Mesendoderm (in vitro differentiated cells): ENCODE results near the gene RMRP.

Experiments used
- DNase-seq: peaks from one replicate; pipeline ENCODE4 v3.0.0; 2013
- H2AK5ac ChIP-seq: 2 replicates; pipeline ENCODE4 v1.6.1; 2013; ENCODE audit warnings: low read length, inconsistent platforms
- H2BK120ac ChIP-seq: 2 replicates; pipeline ENCODE4 v1.6.1; 2013; ENCODE audit warnings: low read depth, mild to moderate bottlenecking, low read length, moderate library complexity, mixed read lengths
- H2BK15ac ChIP-seq: replicated peaks from 2 replicates; pipeline ENCODE4 v1.6.1; 2013; ENCODE audit warnings: low read depth, mild to moderate bottlenecking, moderate library complexity
- H2BK5ac ChIP-seq: 2 replicates; pipeline ENCODE4 v1.6.1; 2013; ENCODE audit warnings: low read length, inconsistent platforms
- H3K18ac ChIP-seq: 2 replicates; pipeline ENCODE4 v1.6.1; 2013; ENCODE audit warnings: mild to moderate bottlenecking, low read length, mixed read lengths
- H3K23ac ChIP-seq: one replicate; pipeline ENCODE4 v1.6.1; 2013; ENCODE audit warnings: low read length
- H3K27ac ChIP-seq: 2 replicates; pipeline ENCODE4 v1.5.1; 2013; ENCODE audit warnings: low read depth, mild to moderate bottlenecking, inconsistent platforms, low read length, moderate library complexity
- H3K27me3 ChIP-seq: 2 replicates; pipeline ENCODE4 v1.6.1; 2013; ENCODE audit warnings: low read length, control low read depth, mild to moderate bottlenecking, inconsistent platforms; ENCODE audit not compliant: insufficient read depth, poor library complexity
- H3K36me3 ChIP-seq: 2 replicates; pipeline ENCODE4 v1.6.1; 2013; ENCODE audit warnings: low read length, inconsistent platforms; ENCODE audit not compliant: control insufficient read depth, insufficient read depth
- H3K4ac ChIP-seq: one replicate; pipeline ENCODE4 v1.6.1; 2013; ENCODE audit warnings: low read depth, mild to moderate bottlenecking, low read length, moderate library complexity
- H3K4me1 ChIP-seq: 2 replicates; pipeline ENCODE4 v1.6.1; 2013; ENCODE audit warnings: low read depth, low read length, inconsistent platforms; ENCODE audit not compliant: control insufficient read depth
- H3K4me2 ChIP-seq: 2 replicates; pipeline ENCODE4 v1.6.1; 2013; ENCODE audit warnings: low read length
- H3K4me3 ChIP-seq: 2 replicates; pipeline ENCODE4 v1.5.1; 2013; ENCODE audit warnings: mild to moderate bottlenecking, low read length
- H3K56ac ChIP-seq: one replicate; pipeline ENCODE4 v1.6.1; 2013; ENCODE audit warnings: low read length
- H3K79me1 ChIP-seq: 2 replicates; pipeline ENCODE4 v1.6.1; 2013; ENCODE audit warnings: low read length, inconsistent platforms
- H3K79me2 ChIP-seq: 2 replicates; pipeline ENCODE4 v1.6.1; 2013; ENCODE audit warnings: mild to moderate bottlenecking, low read length; ENCODE audit not compliant: control insufficient read depth, insufficient read depth
- H3K9ac ChIP-seq: 2 replicates; pipeline ENCODE4 v1.6.1; 2013; ENCODE audit warnings: low read length, inconsistent platforms
- H4K5ac ChIP-seq: one replicate; pipeline ENCODE4 v1.6.1; 2013; ENCODE audit warnings: low read length
- H4K8ac ChIP-seq: one replicate; pipeline ENCODE4 v1.6.1; 2013; ENCODE audit warnings: low read depth, mild to moderate bottlenecking, control low read depth, low read length, moderate library complexity
- WGBS: extraction: QIAGEN DNeasy Blood & Tissue Kit; methylation state at CpG from one replicate; pipeline ENCODE4 v1.1.7; 2013; ENCODE audit warnings: low lambda C conversion rate, missing lambda C conversion rate; ENCODE audit not compliant: insufficient coverage; ENCODE audit errors: extremely low coverage; 5-methylcytosine and 5-hydroxymethylcytosine counted together

The RMRP gene

GRCh38 chr9:35689542-35690293 is 31.9 kb upstream of the RMRP start, which contains the start of gene TPM2:
Gene TPM2 (minus strand): TSS chr9:35689925. CDS start chr9:35689817, 108 bp downstream.
- DNase-seq, result peak; percentile 94
- H3K79me2 ChIP-seq, result peaks cover 23% of the 10 kb centered on the region
- no peak within 1 kb of the TSS for H2BK15ac ChIP-seq
- H3K18ac ChIP-seq, result peak within 1 kb of the TSS; percentile 91
- H3K4me1 ChIP-seq, result peaks cover 10% of the 10 kb centered on the region
- H2BK120ac ChIP-seq, result peak within 1 kb of the TSS; percentile 94
- H3K27me3 ChIP-seq, result no peaks in the 10 kb centered on the region
- H3K4ac ChIP-seq, result peak within 1 kb of the TSS; percentile 64
- H4K8ac ChIP-seq, result peak within 1 kb of the TSS; percentile 69
- H3K4me3 ChIP-seq, result peak within 1 kb of the TSS; percentile 92
- H4K5ac ChIP-seq, result no peak within 1 kb of the TSS
- H3K27ac ChIP-seq, result peak within 1 kb of the TSS; percentile 95
- peak within 1 kb of the TSS; percentile 99 for H3K56ac ChIP-seq
- peak within 1 kb of the TSS; percentile 65 for H2AK5ac ChIP-seq
- peak within 1 kb of the TSS; percentile 76 for H2BK5ac ChIP-seq
- H3K9ac ChIP-seq, result peak within 1 kb of the TSS; percentile 99
- peak within 1 kb of the TSS; percentile 97 for H3K23ac ChIP-seq
- no peaks in the 10 kb centered on the region for H3K36me3 ChIP-seq
- peak within 1 kb of the TSS; percentile 97 for H3K4me2 ChIP-seq
- H3K79me1 ChIP-seq, result peaks cover 28% of the 10 kb centered on the region
- no CpG with 5 or more reads among the region's 61 CpGs for WGBS

DNA sequence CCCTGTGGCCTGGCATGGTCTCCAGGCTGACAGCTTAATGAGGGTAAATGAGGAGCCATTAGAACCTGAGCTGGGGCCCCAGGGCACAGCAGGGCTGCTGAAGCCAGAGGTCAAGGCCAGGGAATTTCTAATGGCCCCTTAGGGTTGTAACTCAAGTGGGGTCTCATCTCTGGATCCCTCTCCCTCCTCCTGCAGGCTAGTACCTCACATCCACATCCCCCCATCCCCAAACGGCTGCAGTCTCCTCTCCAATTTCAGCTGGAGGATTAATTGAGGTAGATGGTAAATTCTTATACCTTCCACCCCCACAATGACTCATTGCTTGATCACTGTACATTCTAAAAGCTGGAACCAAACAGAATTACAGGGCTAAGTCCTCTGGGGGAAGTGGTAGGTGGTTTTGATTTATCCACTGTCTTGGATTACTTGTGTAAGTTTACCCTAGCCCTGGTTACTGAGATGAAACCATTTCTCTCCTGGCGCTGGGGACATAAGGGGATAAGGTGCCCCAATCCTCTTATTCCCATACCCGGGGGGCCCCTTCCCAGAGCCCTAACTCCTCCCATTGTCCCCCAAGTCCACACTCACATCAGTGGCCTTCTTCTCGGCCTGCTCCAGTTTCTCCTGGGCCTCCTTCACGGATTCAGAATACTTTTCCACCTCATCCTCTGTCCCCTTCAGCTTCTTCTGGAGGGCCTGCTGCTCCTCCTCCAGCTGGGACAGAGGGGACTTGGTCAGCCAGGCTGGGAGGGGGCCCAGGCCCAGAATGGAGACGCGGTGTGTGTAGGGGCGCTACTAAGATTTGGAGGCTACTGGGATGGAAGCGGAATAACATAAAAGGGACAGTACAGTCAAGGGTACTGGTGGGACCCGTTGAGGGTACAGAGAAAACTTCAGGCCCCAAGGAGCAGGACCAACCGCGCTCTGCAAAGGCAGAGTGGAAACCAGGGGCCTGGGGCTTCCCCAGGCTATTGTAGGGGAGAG is 31.0 kb upstream of the RMRP start:
- peaks cover 28% of the 10 kb centered on the region for H3K79me1 ChIP-seq
- DNase-seq, result no peak
- H3K27me3 ChIP-seq, result no peaks in the 10 kb centered on the region
- H3K4me1 ChIP-seq, result peaks cover 10% of the 10 kb centered on the region
- H2AK5ac ChIP-seq, result peak overlapping the region; percentile 65
- peak overlapping the region; percentile 97 for H3K23ac ChIP-seq
- peak overlapping the region; percentile 92 for H3K4me3 ChIP-seq
- peaks cover 5% of the 10 kb centered on the region for H3K36me3 ChIP-seq
- H3K4me2 ChIP-seq, result peak overlapping the region; percentile 97
- no CpG with 5 or more reads among the region's 12 CpGs for WGBS
- H4K5ac ChIP-seq, result no peak overlapping the region
- H2BK15ac ChIP-seq, result no peak overlapping the region
- peak overlapping the region; percentile 44 for H3K18ac ChIP-seq
- peak overlapping the region; percentile 99 for H3K56ac ChIP-seq
- H3K4ac ChIP-seq, result peak overlapping the region; percentile 7
- no peak overlapping the region for H2BK120ac ChIP-seq
- peaks cover 23% of the 10 kb centered on the region for H3K79me2 ChIP-seq
- peak overlapping the region; percentile 70 for H3K27ac ChIP-seq
- peak overlapping the region; percentile 99 for H3K9ac ChIP-seq
- H4K8ac ChIP-seq, result no peak overlapping the region
- H2BK5ac ChIP-seq, result peak overlapping the region; percentile 55

- no peak overlapping the region for H3K18ac ChIP-seq
- no peak overlapping the region for H3K27ac ChIP-seq
- H3K56ac ChIP-seq, result peak overlapping the region; percentile 99
- no peak for DNase-seq
- H3K36me3 ChIP-seq, result peaks cover 6% of the 10 kb centered on the region
- H3K9ac ChIP-seq, result peak overlapping the region; percentile 99
- H3K4me2 ChIP-seq, result peak overlapping the region; percentile 97
- no peak overlapping the region for H4K8ac ChIP-seq
- no peak overlapping the region for H2BK120ac ChIP-seq
- no peaks in the 10 kb centered on the region for H3K27me3 ChIP-seq
- no peak overlapping the region for H3K4ac ChIP-seq
- peaks cover 23% of the 10 kb centered on the region for H3K79me2 ChIP-seq
- H3K4me3 ChIP-seq, result no peak overlapping the region
- no CpG with 5 or more reads among the region's 2 CpGs for WGBS
- H2BK15ac ChIP-seq, result no peak overlapping the region
- peaks cover 10% of the 10 kb centered on the region for H3K4me1 ChIP-seq
- H3K79me1 ChIP-seq, result peaks cover 28% of the 10 kb centered on the region
- H2AK5ac ChIP-seq, result no peak overlapping the region
- H4K5ac ChIP-seq, result no peak overlapping the region
- H3K23ac ChIP-seq, result peak overlapping the region; percentile 38
- H2BK5ac ChIP-seq, result no peak overlapping the region
Measured at GRCh38 chr9:35687972-35688557, 30.2 kb upstream of the RMRP start.

DNA sequence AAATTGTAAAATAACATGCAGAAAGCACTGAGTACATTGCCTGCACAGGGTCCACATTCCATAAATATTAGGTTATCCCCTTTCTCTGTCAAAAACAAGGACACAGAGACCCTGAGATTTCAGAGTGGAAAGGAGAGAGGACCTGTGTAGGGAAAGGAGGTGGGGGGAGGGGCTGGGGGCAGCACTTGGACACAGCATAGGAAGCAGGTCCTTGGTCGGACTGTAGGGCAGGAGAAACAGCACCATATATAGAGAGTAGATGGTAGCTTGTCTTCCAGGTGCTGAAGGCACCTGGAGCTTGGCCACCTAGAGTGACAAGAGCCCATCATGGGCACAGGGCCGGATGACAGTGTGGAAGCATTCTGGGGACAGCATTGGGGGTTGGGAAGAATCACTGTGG is 29.5 kb upstream of the RMRP start:
- H3K56ac ChIP-seq, result no peak overlapping the region
- H4K5ac ChIP-seq, result no peak overlapping the region
- H3K27ac ChIP-seq, result no peak overlapping the region
- H2BK120ac ChIP-seq, result no peak overlapping the region
- no CpG with 5 or more reads among the region's 2 CpGs for WGBS
- peaks cover 23% of the 10 kb centered on the region for H3K79me2 ChIP-seq
- DNase-seq, result no peak
- H3K4me1 ChIP-seq, result peaks cover 10% of the 10 kb centered on the region
- no peak overlapping the region for H2BK15ac ChIP-seq
- H3K27me3 ChIP-seq, result no peaks in the 10 kb centered on the region
- no peak overlapping the region for H3K18ac ChIP-seq
- H4K8ac ChIP-seq, result no peak overlapping the region
- no peak overlapping the region for H2AK5ac ChIP-seq
- no peak overlapping the region for H3K23ac ChIP-seq
- H3K36me3 ChIP-seq, result peaks cover 11% of the 10 kb centered on the region
- peaks cover 28% of the 10 kb centered on the region for H3K79me1 ChIP-seq
- H3K4me2 ChIP-seq, result no peak overlapping the region
- no peak overlapping the region for H2BK5ac ChIP-seq
- H3K4ac ChIP-seq, result no peak overlapping the region
- H3K4me3 ChIP-seq, result no peak overlapping the region
- H3K9ac ChIP-seq, result no peak overlapping the region

- DNase-seq, result no peak
- Histone ChIP-seq H2BK120ac (no peak overlapping the region), H3K9ac (peak overlapping the region; percentile 17), H2BK5ac (no peak overlapping the region), H3K79me2 (peaks cover 23% of the 10 kb centered on the region), H3K27me3 (no peaks in the 10 kb centered on the region), H3K27ac (no peak overlapping the region), H3K23ac (no peak overlapping the region), H3K4me1 (peaks cover 10% of the 10 kb centered on the region), H3K56ac (no peak overlapping the region), H3K79me1 (peaks cover 28% of the 10 kb centered on the region), H3K4ac (no peak overlapping the region), H2AK5ac (no peak overlapping the region), H3K36me3 (peaks cover 11% of the 10 kb centered on the region), H3K4me2 (no peak overlapping the region), H2BK15ac (no peak overlapping the region), H3K4me3 (no peak overlapping the region), H4K5ac (no peak overlapping the region), H4K8ac (no peak overlapping the region), H3K18ac (no peak overlapping the region)
- WGBS, result no CpG with 5 or more reads among the region's 11 CpGs
Measured at GRCh38 chr9:35686222-35687203, 28.7 kb upstream of the RMRP start.
